Upper lobe of left lung (tissue), 6 donors: Measurements from ENCODE around the gene MAN1C1. TPM values are rescaled to one million over a fixed set of nuclear protein-coding genes. Genes with fewer than 3 reads are reported as not detected.
"Not testable (repeated sequence)": the region's sequence is repeated elsewhere in the genome, so short reads cannot be mapped to it uniquely, and the experiment has no call there.

Source experiments
- ATAC-seq, 2 donors: fragments of 200-7000 bp; cut with Tn5 transposase; one replicate each; pipeline ENCODE4 v1.9.1; 2022; ENCODE audit warnings: mild to moderate bottlenecking in 2 of 2, moderate library complexity in 2 of 2; ENCODE audit not compliant: low FRiP score in 2 of 2
- DNase-seq, 2 donors: peaks; one replicate each; pipeline ENCODE4 v3.0.0-alpha.2; 2019 to 2020
- H3K27ac ChIP-seq, 4 donors: fragments of 200-600 bp; sonication (generic); one replicate each; pipeline ENCODE4 v1.5.1; 2016 to 2019
- H3K27me3 ChIP-seq, 4 donors: fragments of 200-600 bp; sonication (generic); one replicate each; pipeline ENCODE4 v1.5.1; 2017 to 2019
- H3K36me3 ChIP-seq, 4 donors: fragments of 200-600 bp; sonication (generic); one replicate each; pipeline ENCODE4 v1.5.1; 2016 to 2019
- H3K4me1 ChIP-seq, 4 donors: fragments of 200-600 bp; sonication (generic); one replicate each; pipeline ENCODE4 v1.5.1; 2018 to 2019
- H3K4me3 ChIP-seq, 4 donors: fragments of 200-600 bp; sonication (generic); one replicate each; pipeline ENCODE4 v1.5.1; 2017 to 2019; ENCODE audit warnings: mild to moderate bottlenecking in 2 of 4, moderate library complexity in 1 of 4
- H3K9me3 ChIP-seq, 4 donors: fragments of 200-600 bp; sonication (generic); one replicate each; pipeline ENCODE4 v1.5.1; 2018 to 2019
- CTCF ChIP-seq, 6 experiments: fragments of 450-650 bp in 4 of 6; fragments of 200-600 bp in 2 of 6; sonication (generic) in 2 of 6; IDR thresholded peaks; one replicate each; pipeline ENCODE4 v1.5.1; 2016 to 2019; ENCODE audit warnings: antibody characterized with exemption in 6 of 6
- EP300 ChIP-seq, 4 donors: sonication (generic); formaldehyde crosslinking; IDR thresholded peaks; one replicate each; pipeline ENCODE4 v1.5.1; 2017; ENCODE audit warnings: antibody characterized with exemption in 4 of 4, control low read depth in 2 of 4
- POLR2A ChIP-seq, 4 donors: fragments of 450-650 bp; IDR thresholded peaks; one replicate each; pipeline ENCODE4 v1.5.1; 2016 to 2017; ENCODE audit warnings: antibody characterized with exemption in 4 of 4, mild to moderate bottlenecking in 2 of 4
- POLR2AphosphoS5 ChIP-seq, 2 donors: sonication (generic); formaldehyde crosslinking; IDR thresholded peaks; one replicate each; pipeline ENCODE4 v1.5.1; 2017; ENCODE audit warnings: antibody characterized with exemption in 2 of 2
- WGBS, 2 donors: methylation state at CpG; one replicate each; pipeline ENCODE4 v1.1.5; 2017 to 2018; 5-methylcytosine and 5-hydroxymethylcytosine counted together
- total RNA-seq, 6 donors: library from RNA; depleted of rRNA in 4 of 6; stranded (reverse); fragments of >200 nt in 4 of 6; gene quantifications; one replicate each; pipeline versions ENCODE4 v1.1.0 to v1.2.1, GENCODE V29; 2016 to 2021
- donor health status: DM: no; HTN: no; CAD: no; lungs with moderate emphysema.
- donor health status: DM: no; HTN: yes; CAD: no; lungs with severe emphysema.

MAN1C1 gene
- total RNA-seq, 6 donors from 2014 or later: 5.3 to 32.5 (median 16.2) TPM

GRCh38 chr1:25695771-25696311, 79.2 kb downstream of the MAN1C1 start:
- DNase-seq (peak in 1 of 2 donors; percentile 67), ATAC-seq (peak in 1 of 2 donors; percentile 62)
- Histone ChIP-seq H3K27ac (peak overlapping the region; percentile 65 to 78 (median 74)), H3K27me3 (no peaks in the 10 kb centered on the region), H3K36me3 (no peaks in the 10 kb centered on the region), H3K4me3 (no peak overlapping the region), H3K9me3 (no peaks in the 10 kb centered on the region), H3K4me1 (peaks cover 10 to 46% (median 32%) of the 10 kb centered on the region in 4 donors)
- TF ChIP-seq POLR2A (IDR thresholded peaks at IDR 0.05): no peak
- TF ChIP-seq POLR2AphosphoS5 (IDR thresholded peaks at IDR 0.05): peak in 1 of 2 donors; percentile 58
- no peak for TF ChIP-seq CTCF (IDR thresholded peaks at IDR 0.05)
- WGBS, 2 donors: 80 to 87% methylated on average over 11 of the region's 11 CpGs

GRCh38 chr1:25696643-25697042, 80.1 kb downstream of the MAN1C1 start:
- H3K27me3 ChIP-seq, DNase-seq, H3K4me3 ChIP-seq, ATAC-seq, H3K9me3 ChIP-seq, H3K36me3 ChIP-seq: not testable (repeated sequence)
- peak overlapping the region; percentile 27 to 65 (median 42) for H3K27ac ChIP-seq
- peaks cover 13 to 46% (median 35%) of the 10 kb centered on the region in 4 donors for H3K4me1 ChIP-seq
- WGBS, 2 donors: 97% methylated on average over 4 of the region's 4 CpGs

DNA sequence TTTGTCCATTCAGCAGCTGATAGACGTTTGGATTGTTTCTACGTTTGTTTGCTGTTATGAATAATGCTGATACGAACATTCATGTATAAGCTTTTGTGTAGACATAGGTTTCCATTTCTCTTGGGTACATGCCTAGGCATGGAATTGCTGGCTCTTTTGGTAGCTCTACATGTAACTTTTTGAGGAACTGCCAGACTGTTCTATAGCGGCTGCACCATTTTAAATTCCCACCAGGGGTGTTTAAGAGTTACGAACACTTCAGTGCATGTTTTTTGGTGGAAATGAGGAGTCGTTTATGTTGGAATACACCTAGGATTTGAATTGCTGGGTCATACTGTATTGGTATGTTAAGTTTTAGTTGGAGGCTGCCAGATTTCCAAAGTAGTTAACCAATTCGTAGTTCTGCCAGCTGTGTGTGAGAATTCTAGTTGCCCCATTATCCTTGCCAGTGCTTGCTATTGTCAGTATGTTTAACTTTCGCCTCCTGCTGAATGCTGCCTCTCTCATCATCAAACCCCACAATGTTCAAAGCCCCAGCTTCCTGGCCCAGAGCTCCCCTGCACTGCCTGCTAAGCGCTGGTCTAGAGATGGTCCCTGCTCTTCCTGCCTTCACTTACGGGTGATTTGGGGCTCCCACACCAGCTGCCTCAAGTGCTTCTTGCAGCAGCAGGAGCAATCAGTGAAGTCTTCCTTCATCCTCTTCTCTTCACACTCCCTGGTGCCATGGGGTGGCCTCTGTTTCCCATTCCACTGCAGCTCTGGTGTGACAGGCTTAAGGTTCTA, 81.0 kb downstream of the MAN1C1 start:
- H3K36me3 ChIP-seq: no peaks in the 10 kb centered on the region
- peak in 1 of 6 experiments; percentile 19 for TF ChIP-seq CTCF (IDR thresholded peaks at IDR 0.05)
- no peak for TF ChIP-seq POLR2AphosphoS5 (IDR thresholded peaks at IDR 0.05)
- TF ChIP-seq POLR2A (IDR thresholded peaks at IDR 0.05): no peak
- H3K4me1 ChIP-seq: peaks cover 13 to 50% (median 36%) of the 10 kb centered on the region in 4 donors
- no peaks in the 10 kb centered on the region for H3K27me3 ChIP-seq
- no peaks in the 10 kb centered on the region for H3K9me3 ChIP-seq
- H3K27ac ChIP-seq: peak overlapping the region in 3 of 4 donors; percentile 7 to 43 (median 21)
- DNase-seq (no peak), ATAC-seq (no peak)
- WGBS, 2 donors: 79 to 86% methylated on average over 10 of the region's 10 CpGs
- H3K4me3 ChIP-seq: no peak overlapping the region

DNA sequence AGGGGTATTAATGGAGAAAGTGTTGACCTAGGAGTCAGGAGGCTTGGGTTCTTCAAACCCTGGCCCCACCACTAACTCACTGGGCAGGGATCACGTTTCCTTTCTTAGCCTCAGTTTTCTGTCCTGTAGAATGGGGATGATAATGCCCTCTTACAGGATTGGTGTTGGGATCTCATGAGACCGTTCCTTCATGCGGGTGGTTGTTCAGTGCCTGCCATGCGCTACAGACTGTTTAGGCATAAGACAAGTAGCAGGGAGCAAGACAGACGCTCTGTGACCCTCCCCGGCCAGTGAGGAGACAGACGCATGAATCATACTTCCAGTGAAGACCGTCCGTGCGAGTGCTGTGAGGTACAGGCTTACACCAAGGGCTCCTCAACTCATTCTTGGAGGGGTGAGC, 81.7 kb downstream of the MAN1C1 start:
- no peak for TF ChIP-seq EP300 (IDR thresholded peaks at IDR 0.05)
- TF ChIP-seq POLR2A (IDR thresholded peaks at IDR 0.05): no peak
- no peak for TF ChIP-seq POLR2AphosphoS5 (IDR thresholded peaks at IDR 0.05)
- no peak for TF ChIP-seq CTCF (IDR thresholded peaks at IDR 0.05)
- H3K27me3 ChIP-seq: no peaks in the 10 kb centered on the region
- peaks cover 13 to 50% (median 35%) of the 10 kb centered on the region in 4 donors for H3K4me1 ChIP-seq
- WGBS, 2 donors: 91 to 94% methylated on average over 6 to 10 of the region's 10 CpGs
- ATAC-seq: no peak
- H3K9me3 ChIP-seq: no peaks in the 10 kb centered on the region
- no peak for DNase-seq
- H3K27ac ChIP-seq: peak overlapping the region in 2 of 4 donors; percentile 21 to 43
- H3K36me3 ChIP-seq: no peaks in the 10 kb centered on the region
- H3K4me3 ChIP-seq: no peak overlapping the region

DNA sequence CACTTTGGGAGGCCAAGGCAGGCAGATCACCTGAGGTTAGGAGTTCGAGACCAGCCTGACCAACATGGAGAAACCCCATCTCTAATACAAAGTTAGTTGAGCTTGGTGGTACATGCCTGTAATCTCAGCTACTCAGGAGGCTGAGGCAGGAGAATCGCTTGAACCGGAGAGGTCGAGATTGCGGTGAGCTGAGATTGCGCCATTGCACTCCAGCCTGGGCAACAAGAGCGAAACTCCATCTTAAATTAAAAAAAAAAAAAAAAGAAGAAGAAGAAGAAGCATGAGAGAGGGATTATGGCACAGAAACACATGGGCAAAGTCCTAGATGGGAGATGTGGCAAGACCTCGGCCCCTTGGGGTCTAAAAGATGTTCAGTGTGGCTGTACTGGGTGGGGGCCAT, 82.5 kb downstream of the MAN1C1 start:
- 97 to 98% methylated on average over 7 to 8 of the region's 8 CpGs for WGBS, 2 donors
- not testable (repeated sequence) for DNase-seq, ATAC-seq, H3K36me3 ChIP-seq, H3K9me3 ChIP-seq, H3K4me3 ChIP-seq, H3K27me3 ChIP-seq
- Histone ChIP-seq H3K27ac (peak overlapping the region; percentile 49 to 73 (median 65)), H3K4me1 (peaks cover 14 to 51% (median 37%) of the 10 kb centered on the region in 4 donors)
